Measurements from ENCODE around the gene KIF18A.
"Not testable (repeated sequence)": the region's sequence is repeated elsewhere in the genome, so short reads cannot be mapped to it uniquely, and the experiment has no call there.

The KIF18A gene

DNA sequence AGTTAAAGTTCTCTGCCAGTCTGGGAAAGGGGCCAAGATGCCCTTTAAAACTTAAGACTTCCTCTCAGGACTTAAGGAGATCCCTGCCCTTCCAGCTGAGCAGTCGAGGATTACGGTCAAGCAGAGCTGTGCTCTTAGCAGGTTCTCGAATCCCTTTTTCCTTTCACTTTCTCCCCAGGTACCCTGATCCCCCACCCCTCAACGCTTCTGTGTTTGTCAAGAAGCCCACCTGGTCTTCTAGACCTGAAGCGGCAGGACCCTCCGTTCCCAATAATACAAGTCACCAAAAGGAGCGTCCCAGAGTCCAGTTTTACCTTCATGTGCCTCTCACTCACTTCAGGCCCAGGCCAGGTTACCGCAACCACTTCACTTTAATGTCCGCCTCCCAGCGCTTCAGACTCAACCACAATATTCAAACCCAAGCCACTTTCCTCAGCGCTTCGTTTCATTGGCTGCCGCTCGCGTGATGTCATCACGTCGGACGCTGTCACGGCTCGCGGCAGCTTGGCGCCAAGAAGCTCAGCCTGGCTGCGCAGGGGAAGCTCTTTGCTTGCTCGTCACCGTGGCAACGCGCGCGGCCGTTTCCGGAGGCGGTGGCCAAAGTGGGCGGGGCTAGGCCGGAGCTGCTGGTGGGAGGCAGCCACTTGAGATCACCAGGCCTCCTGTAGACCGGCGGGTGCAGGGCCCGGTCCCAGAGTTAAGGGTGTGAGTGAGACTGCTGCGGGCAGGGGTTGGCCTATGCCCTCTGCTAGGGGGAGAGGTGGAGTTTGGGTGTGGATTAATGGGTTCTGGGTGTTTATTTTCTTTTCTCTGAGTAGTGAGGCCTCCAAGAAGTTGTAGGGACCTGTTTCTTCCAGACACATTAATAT, at the start of gene KIF18A, which contains the start of gene METTL15:
TSS of gene KIF18A (minus strand) at position 407 of the 869 bp plus-strand sequence. CDS start 10,209 bp downstream, outside the sequence.
TSS of gene METTL15 (plus strand) at position 639 of the 869 bp plus-strand sequence. CDS start 4,947 bp downstream, outside the sequence.
- DNase-seq: peak; percentile 99

- no peak for DNase-seq
Observed at GRCh38 chr11:28153586-28153985, 45.6 kb upstream of the KIF18A start.

- DNase-seq: no peak
Observed at GRCh38 chr11:28152743-28153142, 44.8 kb upstream of the KIF18A start.

DNA sequence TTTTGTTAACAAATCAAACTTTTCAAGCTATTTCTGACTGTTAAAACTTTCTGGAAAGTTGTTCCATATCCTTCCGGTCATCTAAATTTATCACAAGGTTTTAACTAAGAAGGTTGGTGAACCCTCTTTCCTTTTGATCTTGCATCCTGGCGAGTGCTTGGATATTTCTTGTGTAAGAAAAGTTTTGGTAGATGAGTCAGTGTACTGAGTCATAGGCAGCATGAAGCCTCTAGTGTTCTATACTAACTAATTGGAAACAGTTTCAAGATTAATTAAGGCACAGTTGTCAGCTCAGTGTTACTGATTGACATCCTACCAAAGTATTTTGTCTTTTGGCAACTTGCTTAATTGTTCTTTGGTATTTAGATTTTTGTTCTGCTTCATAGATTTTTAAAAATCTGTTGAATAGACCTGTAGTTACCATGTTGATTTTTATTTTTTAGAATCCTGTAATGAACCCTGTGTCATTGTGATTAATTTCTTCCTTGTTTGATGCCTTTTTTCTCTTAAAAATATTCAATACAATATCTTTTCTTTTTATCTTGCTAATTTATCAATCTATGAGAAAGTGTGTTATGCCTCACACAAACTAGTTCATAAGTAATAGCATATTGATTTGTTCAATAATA, 38.3 kb upstream of the KIF18A start:
- DNase-seq: no peak

GRCh38 chr11:28144808-28145207, 36.9 kb upstream of the KIF18A start:
- DNase-seq: no peak

DNA sequence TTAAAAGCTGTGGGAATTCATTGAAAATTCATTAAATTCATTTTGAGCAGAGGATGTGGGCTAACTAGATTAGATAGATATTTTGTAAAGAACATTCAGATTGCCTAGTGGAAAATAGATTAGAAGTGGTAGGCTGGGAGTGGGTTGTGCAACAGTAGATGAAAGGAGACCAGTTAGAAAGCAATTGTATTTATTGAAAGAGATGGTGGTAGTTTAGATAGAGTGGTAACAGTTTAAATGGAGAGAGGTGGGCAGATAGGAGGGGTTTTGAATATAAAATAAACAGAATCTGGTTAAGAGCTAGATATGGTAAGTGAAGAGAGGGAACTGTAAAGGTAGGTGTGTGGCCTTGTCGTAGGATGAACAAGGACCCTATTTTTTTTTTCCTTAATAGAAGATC, 34.8 kb upstream of the KIF18A start:
- no peak for DNase-seq

DNA sequence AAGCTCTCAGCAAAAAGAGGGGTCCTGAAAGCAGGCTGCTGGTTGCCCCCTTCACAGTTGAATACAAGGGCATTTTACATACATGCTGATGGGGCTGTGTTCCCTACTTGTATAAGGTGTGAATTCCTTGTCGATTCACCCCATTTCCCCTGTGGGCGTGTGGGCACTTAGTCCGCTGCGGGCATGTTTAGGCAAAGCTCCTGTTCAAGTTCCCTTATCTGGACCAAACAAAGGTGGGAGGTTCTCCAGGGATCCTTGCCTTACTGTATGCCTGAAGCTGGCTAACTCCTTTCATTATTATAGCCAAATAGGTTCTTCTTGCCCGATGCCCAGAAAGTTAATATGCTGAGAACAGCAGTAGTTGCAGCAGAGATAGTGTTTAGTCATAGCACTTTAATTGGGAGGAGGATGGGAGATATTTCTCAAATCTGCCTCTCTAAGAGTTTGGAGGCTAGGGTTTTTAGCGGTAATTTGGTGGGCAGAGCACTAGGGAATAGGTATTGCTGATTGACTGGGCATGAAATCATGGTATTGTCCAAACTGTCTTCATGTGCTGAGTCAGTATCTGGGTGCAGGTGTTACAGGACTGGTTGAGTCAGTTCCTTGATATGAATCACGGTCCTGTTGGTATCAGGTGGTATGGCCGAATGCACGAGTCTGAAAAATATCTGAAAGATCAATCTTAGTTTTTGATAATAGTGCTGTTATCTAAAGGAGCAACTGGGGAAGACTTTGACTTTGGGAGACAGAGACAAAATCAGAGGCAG, 32.9 kb upstream of the KIF18A start:
- no peak for DNase-seq

DNA sequence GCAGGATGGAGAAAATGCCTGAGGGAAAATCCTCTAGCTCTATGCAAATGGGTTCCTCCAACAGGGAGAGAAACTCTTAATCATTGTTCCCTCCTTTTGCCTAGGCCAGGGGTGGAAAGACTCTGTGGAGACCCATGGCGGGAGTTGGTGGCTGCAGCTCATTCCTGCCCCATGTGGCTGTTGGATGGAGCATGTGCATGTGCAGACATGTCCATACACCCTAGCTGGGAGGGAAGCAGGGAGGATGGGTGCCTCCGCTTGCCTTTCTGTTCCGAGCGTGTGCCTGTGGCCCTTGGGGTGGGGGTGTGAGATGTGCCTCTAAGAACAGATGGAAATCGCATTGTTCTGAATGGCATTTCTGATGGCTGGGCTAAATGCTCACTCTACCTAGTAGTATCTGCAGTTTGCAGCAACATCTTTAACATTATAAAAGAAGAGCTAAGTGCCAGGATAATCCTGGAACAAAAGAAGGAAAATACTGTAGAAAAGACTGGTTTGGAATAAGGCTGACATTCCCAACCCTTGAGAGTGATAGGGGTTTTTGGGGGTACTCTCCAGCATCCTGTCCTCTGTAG, 32.0 kb upstream of the KIF18A start:
- no peak for DNase-seq

GRCh38 chr11:28137832-28138231, 29.9 kb upstream of the KIF18A start:
- DNase-seq: no peak

DNA sequence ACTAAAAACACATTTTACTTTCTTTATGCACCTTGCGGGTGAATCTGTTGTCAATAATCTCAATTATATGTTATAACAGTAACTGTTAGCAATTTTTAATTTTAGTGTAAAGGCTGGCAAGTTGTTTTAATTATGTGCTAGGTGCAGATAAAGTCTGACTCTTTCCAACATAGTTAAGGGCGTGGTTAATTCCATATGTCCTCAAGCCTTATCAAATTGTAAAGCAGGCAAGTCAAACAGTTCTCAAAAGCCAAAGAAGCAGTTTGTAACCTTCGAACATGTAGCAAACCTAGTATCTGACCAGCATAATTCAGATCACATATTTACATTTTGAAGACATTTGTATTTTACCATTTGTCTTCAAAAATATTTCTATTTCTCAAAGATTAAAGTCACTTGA, 29.4 kb upstream of the KIF18A start:
- DNase-seq: no peak

DNA sequence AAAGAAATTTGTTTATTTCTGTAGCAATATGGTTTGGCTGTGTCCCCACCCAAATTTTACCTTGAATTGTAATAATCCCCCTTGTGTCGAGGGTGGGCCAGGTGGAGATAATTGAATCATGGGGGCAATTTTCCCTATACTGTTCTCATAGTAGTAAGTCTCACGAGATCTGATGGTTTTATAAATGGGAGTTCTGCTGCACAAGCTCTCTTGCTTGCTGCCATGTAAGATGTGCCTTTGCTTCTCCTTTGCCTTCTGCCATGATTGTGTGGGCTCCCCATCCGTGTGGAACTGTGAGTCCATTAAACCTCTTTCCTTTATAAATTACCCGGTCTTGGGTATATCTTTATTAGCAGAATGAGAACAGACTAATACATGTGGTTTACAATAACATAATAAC, 28.2 kb upstream of the KIF18A start:
- not testable (repeated sequence) for DNase-seq

GRCh38 chr11:28133146-28133545, 25.2 kb upstream of the KIF18A start:
- DNase-seq: no peak

DNA sequence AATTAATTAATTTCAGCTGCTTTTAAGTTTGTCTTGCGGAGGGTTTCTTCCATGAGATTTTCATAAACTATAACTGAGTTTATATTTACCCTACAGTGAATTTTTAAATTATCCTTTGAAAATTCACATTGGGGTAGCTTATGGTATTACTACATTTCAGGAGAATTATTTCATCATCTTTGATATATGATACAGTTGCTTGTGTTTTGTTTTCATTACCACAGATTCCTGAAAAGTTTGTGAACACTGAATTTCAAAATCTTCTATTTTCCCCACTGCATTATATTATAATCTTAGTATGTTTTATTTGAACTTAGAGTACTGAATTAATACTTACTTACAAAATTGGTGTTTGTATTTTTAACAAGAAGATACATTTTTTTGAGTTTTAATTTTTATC, 24.6 kb upstream of the KIF18A start:
- DNase-seq: no peak

GRCh38 chr11:28123151-28123581, 15.2 kb upstream of the KIF18A start:
- DNase-seq: no peak

- DNase-seq: no peak
Observed at GRCh38 chr11:28117712-28118111, 9.8 kb upstream of the KIF18A start.

DNA sequence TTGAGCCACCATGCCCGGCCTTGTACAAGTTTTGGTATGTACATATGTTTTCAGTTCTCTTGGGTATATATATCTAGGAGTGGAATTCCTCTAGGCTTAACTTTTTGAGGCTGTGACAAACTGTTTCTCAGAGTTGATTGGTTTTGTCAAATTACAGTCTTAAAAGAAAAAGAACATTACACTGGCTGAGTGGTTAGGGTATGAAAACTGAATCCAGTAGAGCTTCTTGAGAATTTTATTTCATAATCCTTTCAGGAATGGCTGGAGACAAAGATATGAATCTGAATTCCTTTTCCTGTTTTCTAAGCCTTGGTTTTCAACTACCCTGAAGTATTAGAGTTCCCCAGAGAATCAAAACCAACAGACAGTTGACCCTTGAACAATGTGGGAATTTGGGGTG, 6.8 kb upstream of the KIF18A start:
- DNase-seq: no peak

DNA sequence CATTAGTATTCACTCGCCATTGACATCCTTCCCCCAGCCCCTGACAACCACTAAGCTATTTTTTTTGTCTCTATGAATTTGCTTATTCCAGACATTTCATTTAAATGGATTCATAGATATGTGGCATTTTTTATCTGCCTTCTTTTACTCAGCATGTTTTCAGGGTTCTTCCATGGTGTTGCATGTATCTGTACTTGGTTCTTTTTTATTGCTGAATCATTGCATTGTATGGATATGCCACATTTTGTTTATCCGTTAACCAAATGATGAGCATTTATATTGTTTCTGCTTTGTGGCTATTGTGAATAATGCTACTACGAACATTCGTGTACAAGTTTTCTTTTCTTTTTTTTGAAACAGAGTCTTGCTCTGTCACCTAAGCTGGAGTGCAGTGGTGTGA, 6.2 kb upstream of the KIF18A start:
- DNase-seq: no peak

DNA sequence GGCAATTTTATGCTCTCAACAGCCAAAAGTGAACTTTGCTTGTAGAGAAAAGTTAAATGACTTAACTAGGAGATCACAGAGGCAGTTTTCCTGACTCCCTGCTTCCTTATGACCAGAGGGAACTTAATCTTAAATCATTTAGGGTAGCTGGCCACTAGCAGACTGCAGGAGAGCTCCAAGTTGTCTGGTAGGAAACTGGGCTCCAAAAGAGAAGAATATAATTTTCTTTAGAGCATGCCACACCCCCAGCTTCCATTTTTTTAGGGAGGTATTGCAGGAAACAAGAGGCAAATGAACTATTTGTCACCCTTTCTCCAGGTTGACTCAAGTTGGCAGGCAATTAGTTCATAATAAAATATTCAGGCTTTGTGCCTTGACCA, 2.9 kb upstream of the KIF18A start:
- DNase-seq: no peak

GRCh38 chr11:28110108-28110820, 2.3 kb upstream of the KIF18A start:
- peak; percentile 84 for DNase-seq

- DNase-seq: no peak
Observed at GRCh38 chr11:28108958-28109357, 1.0 kb upstream of the KIF18A start.

DNA sequence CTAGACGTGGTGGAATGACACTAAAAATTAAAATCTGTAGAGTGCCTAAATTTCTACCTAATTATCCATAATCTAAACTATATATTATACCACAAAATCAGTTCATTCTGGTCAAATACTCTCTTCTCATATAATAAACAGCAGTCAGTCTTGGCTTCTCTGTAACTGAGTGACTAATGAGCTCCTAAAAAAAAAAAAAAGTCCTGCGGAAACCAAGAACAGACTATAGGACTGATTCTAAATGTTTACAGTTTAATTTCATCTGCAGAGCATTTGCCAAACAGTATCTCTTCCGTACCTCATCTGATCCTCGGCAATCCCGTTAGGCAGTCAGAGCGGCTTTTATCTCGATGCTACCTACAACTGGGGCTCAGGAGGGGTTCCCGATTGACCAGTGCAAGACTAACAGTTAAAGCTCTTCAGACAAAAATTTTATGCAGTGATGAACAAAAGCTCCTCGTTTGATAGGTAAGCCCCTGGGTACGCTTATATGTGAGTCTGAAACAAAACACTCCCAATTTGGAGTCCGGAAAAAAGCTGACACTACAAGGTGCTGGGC, 686 bp downstream of the KIF18A start:
- DNase-seq: no peak

Measured in activated CD8-positive, alpha-beta memory T cell treated with anti-CD3 and anti-CD28 coated beads for 24 hours (primary cell).